ENCODE data around the gene RC3H1.
"Not testable (repeated sequence)": the region's sequence is repeated elsewhere in the genome, so short reads cannot be mapped to it uniquely, and the experiment has no call there.

Gene RC3H1

GRCh38 chr1:174023440-174023839 is 1.3 kb upstream of the RC3H1 start:
- DNase-seq, result no peak

DNA sequence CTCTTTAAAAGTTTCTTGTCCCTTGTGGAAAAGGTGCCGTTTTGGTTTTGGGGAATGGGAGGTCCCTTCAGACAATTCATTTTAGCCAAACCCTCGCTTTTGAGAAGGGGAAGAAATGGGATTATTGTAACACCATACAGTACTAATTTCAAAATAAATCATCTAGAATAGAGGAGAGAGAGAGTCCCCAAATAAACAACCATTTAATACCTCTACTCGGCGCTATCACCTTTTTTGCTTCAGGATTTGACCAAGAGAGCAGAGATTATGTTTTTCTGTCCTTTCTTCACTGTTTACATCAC is 770 bp upstream of the RC3H1 start:
- DNase-seq, result no peak

DNA sequence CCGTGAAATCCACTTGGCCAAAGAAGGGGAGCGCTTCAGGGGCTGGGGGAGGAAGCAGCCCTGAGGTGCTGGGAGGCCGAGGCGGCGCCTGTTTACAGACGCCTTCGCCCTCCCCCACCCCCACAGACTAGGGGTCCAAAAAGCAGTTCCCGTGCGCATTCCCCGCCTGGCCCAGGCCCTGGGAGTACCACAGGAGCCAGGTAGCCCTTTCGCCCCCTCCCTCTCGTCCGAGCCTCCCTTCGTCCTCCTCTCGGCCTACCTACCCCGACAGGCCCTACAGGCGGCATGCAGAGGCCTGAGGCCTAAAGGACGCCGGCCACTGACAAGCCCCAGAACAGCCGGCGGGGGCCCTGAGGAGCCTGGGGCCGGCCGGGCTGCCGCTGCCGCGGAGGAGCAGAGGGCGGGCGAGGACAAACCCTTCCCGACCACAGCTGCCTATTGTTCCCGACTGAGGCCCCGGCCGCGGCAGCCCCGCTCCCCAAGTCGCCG is 522 bp downstream of the RC3H1 start:
- no peak for DNase-seq

DNA sequence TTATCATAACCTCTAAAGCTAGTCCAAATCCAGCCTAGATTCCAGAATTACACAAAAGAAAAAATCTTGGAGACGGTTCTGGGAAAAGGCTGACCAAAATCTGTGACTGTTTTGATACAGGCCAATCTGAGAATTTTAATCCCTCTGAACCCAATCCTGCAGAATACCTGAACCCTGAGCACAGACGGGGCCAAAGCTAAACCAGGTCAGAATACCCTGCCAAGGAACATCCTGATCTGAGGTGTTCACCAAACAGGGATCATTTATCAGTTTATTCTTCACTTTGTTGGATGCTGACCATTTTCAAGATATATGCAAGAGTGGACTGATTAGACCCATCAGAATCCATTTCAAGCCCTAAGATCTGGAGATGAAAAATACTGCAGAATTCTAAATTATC is 3.6 kb downstream of the RC3H1 start:
- no peak for DNase-seq

DNA sequence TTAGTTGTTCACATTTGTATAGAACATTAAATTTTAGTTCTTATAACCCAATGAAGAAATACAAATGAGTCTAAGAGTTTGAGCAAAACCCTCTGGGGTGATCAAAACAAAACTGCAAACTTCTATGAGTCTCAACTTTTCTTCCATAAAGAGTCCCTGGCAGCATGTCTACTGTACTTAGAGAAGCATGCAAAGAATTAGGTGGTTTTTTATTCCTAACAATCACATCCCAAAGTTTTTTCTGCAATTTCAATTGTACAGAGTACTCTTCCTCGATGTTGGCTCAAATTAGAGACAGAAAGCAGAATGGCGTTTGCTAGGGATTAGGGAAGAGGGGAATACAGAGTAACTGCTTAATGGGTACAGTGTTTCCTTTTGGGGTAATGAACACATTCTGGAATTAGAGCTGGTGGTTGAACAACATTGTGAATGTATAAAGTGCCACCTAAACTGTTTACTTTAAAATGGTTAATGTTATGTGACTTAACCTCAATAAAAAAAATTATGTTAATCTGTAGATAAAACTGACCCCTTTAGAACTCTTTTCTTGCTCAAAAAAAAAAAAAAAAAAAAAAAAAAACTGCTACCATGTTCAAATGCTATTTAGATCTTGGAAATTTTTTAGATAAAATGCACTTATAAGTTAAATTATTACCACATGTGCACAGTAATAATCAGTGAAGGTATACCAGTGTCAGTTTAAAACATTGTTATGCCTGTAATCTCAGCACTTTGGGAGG is 4.8 kb downstream of the RC3H1 start:
- no peak for DNase-seq

DNA sequence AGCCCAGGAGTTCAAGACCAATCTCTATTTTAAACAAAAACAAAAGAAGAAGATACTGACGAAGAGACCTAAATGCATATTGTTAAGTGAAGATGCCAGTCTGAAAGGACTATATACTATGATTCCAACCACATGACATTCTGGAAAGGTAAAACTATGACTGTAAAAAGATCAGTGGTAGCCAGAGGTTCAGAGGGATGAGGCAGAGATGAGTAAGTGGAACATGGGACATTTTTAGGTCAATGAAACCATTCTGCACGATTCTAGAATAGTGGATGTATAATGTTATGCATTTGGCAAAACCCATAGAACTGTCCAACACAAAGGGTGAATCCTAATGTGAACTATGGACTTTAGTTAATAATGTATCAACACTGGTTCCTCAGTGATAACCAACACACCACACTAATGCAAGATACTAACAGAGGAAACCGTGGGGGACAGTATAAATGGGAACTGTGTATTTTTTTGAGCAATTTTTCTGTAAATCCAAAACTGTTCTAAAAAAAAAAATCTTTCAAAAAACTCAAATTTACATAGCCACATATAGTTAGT is 8.2 kb downstream of the RC3H1 start:
- DNase-seq, result no peak

- no peak for DNase-seq
Measured at GRCh38 chr1:174008979-174009378, 13.2 kb downstream of the RC3H1 start.

- no peak for DNase-seq
Measured at GRCh38 chr1:174008269-174008668, 13.9 kb downstream of the RC3H1 start.

DNA sequence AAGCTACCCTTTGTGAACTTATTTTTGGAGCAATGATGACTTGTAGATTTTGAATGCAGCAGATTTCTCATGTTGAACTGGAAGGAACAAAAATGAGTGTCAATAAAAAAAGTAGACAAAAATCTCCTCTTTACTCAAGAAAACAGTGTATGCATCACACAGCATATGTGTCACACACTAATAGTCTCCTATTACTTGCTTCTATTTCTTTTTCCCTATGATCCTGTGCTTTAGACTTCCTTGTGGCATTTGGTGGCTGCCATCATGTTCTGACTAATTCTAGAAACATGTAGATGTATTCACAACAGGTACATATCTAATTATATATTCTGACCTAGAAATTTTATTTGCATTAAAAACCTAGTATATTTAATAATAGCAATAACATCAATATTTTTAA is 14.3 kb downstream of the RC3H1 start:
- DNase-seq, result no peak

- peak; percentile 90 for DNase-seq
Measured at GRCh38 chr1:174005032-174005431, 17.1 kb downstream of the RC3H1 start.

GRCh38 chr1:174003867-174004266 is 18.3 kb downstream of the RC3H1 start:
- no peak for DNase-seq

- DNase-seq, result no peak
Measured at GRCh38 chr1:174001573-174001972, 20.6 kb downstream of the RC3H1 start.

DNA sequence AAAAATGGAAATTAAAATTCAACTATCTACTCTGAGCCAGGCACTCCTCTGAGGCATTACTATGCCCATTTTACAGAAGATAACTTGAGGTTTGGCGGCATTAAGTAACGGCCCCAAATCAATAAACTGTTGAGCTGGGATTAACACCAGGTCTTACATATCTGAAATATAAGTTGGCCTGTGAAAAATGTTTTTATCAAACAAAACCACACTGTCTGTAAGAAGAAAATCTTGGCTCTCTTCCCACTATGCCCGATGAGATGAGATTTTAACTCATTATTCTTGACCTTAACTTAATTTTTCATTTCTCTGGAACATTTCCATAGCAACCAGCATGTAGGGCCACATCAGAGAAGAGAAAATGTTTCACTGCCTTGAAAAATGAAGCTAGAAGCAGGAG is 21.8 kb downstream of the RC3H1 start:
- no peak for DNase-seq

DNA sequence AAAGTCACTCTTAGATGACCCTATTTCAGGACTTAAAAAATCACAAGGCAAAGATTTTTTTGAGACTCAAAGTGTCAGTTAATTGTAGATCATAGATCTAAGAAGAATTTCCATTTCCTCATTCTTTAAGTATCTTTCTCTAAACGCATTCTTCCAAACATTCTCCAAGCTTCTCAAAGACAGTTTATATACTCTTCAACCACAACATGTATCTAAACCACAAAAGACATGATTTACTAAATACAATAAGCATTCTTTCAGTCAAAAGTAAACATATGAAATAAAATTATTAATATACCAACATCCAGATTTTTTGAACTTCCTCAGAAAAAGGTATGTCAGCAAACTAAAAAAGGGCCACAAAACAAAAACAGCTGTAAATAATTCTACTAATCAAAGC is 24.4 kb downstream of the RC3H1 start:
- no peak for DNase-seq

- no peak for DNase-seq
Measured at GRCh38 chr1:173996995-173997394, 25.2 kb downstream of the RC3H1 start.

- DNase-seq, result no peak
Measured at GRCh38 chr1:173995475-173995874, 26.7 kb downstream of the RC3H1 start.

DNA sequence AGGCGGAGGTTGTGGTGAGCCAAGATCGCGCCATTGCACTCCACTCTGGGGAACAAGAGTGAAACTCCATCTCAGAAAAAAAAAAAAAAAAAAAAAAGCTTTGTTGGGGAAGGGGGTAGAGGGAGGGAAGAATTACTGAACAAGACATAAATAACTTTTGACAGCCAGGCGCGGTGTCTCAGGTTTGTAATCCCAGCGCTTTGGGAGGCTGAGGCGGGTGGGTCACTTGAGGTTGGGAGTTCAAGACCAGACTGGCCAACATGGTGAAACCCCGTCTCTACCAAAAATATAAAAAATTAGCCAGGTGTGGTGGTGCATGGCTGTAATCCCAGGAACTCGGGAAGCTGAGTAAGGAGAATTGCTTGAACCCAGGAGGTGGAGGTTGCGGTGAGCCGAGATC is 28.2 kb downstream of the RC3H1 start:
- not testable (repeated sequence) for DNase-seq

- DNase-seq, result no peak
Measured at GRCh38 chr1:173988068-173988467, 34.1 kb downstream of the RC3H1 start.

GRCh38 chr1:173986951-173987350 is 35.2 kb downstream of the RC3H1 start:
- DNase-seq, result no peak

GRCh38 chr1:173970252-173970651 is 51.9 kb downstream of the RC3H1 start:
- DNase-seq, result no peak

DNA sequence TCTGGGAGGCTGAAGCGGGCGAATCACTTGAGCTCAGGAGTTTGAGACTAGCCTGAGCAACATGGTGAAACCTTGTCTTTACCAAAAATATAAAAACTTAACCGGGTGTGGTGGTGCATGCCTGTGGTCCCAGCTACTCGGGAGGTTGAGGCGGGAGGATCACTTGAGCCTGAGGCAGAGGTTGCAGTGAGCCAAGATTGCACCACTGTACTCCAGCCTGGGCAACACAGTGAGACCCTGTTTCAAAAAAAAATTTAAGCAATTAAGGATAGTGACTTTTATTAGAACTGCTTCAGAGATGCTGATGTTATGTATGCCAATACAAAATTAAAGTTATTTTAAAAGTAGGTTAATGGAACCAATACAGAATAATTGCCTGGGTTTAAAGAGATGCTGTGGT is 56.3 kb downstream of the RC3H1 start:
- DNase-seq, result not testable (repeated sequence)

GRCh38 chr1:173963477-173963876 is 58.7 kb downstream of the RC3H1 start:
- DNase-seq, result no peak

DNA sequence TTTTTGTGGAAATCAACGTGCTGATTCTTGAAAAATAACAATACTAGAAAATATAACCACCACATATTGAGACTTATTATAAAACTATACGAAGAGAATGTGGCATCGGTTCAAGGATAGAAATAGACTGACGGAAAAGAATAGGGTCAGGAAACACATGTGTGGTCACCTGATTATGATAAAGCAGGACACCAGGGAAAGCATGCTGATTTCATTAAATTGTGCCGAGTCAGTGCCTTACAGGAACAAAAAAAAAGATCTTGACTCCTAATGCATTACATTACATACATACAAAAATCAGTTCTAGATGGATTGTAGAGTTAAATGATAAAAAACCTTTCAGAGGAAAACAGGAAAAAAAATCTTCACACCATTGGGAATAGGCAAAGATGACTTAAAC is 61.5 kb downstream of the RC3H1 start:
- DNase-seq, result no peak

GRCh38 chr1:173954179-173954578 is 68.0 kb downstream of the RC3H1 start:
- DNase-seq, result no peak

DNA sequence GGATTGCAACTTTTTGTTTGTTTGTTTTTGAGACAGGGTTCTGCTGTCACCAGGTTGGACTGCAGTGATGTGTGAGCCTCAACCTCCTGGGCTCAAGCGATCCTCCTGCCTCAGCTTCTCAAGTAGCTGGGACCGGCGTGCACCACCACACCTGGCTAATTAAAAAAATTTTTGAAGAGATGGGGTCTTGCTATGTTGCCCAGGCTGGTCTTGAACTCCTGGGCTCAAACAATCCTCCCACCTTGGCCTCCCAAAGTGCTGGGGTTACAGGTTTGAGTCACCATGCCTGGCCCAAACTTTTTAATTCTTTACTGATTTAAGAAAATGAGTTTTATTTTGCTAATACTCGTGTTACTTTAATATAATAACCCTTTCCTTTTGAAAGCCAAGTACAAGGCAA is 73.6 kb downstream of the RC3H1 start:
- DNase-seq, result no peak

All from NCI-H1436 treated with DMSO at 0.1 percent for 48 hours (cell line).